HG03025 (cell line): ENCODE measurements around the gene FAM219A.
"Not testable (repeated sequence)": the region's sequence is repeated elsewhere in the genome, so short reads cannot be mapped to it uniquely, and the experiment has no call there.

ENCODE experiments used
- ATAC-seq: cut with Tn5 transposase; IDR thresholded peaks from one replicate; pipeline ENCODE4 v1.9.1; 2021; ENCODE audit warnings: mild to moderate bottlenecking, moderate library complexity; ENCODE audit not compliant: unreplicated experiment, low FRiP score

The FAM219A gene

DNA sequence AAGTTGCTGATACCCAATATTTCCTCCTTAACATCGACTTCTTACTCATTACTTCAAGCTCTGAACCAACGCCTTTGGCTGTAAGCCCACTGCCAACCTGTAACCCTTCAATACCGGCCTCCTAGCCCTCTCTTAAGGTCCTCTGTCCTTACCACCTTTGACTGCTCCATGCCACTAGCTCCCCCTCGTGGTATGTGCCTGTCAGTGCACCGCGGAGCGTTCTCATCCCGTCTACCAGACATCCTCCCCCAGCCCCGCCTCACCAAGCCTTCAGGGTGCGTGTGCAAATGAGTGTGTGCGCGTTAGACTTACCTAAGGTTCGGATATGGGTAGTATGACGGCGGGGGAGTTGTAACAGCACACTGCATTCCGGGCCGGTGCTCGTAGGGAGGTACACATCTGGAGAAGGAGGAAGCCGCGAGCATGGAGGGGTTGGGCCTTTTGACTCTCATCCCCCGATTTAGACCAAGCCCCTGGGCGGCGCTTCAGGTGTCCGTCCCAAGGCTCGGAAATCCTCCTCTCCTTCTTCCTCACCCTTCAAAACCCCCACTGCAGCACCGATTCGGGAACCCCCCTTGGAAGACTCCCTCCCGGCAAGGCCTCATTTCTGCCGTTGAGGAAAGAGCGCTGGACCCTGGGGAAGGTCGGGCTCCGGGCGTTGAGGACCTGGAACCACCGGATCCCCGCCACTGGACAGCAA, 78.9 kb downstream of the FAM219A start:
- no peak for ATAC-seq

DNA sequence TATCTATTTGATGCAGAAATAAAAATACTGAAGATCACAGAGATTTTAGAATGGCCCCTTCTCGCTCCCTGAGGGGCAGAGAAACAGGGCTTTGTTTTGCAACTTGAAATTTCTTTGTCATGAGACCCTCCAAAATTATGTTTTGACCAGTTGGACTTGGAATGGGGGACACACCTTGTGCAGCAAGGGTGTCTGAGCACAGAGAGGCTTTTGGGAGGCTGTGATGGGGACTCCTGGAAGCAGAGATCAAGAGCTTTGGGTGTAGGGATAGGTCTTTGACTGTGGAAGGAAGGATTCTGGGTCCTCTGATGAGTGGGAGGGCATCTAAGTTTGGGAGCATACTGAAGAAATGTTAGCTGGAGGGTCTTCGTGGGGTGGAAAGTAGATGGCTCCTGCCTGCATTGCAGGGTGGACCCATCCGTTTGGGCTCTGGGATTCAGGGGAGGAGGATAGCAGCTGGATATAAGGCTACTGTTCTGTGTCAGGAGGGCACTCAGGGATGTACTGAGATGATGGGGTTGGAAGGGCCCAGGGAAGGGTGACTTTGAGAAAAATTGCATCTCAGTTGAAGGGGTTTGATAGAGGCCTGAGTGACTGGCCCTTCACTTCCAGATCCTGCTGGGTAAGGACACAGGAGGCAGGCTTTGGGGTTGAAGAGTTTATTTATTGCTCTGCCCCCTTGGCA, 79.9 kb downstream of the FAM219A start:
- ATAC-seq, result no peak

DNA sequence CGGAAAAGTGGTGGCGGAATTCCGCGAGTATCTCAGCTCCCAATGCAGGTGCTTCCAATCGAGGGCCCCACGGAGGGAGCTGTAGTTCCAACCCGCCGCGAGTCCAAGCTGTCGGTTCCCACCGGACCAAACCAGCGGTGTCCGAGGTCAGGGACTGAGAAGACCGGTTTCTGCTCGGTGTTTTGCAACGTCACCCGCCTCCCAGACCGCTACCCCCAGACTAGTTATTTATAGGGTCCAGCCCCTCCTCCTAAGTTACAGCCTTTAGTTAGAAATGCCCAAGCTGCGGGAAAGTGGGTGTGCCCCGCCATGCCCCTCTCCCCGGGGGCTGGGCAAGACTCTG, 81.0 kb downstream of the FAM219A start:
- ATAC-seq, result no peak

DNA sequence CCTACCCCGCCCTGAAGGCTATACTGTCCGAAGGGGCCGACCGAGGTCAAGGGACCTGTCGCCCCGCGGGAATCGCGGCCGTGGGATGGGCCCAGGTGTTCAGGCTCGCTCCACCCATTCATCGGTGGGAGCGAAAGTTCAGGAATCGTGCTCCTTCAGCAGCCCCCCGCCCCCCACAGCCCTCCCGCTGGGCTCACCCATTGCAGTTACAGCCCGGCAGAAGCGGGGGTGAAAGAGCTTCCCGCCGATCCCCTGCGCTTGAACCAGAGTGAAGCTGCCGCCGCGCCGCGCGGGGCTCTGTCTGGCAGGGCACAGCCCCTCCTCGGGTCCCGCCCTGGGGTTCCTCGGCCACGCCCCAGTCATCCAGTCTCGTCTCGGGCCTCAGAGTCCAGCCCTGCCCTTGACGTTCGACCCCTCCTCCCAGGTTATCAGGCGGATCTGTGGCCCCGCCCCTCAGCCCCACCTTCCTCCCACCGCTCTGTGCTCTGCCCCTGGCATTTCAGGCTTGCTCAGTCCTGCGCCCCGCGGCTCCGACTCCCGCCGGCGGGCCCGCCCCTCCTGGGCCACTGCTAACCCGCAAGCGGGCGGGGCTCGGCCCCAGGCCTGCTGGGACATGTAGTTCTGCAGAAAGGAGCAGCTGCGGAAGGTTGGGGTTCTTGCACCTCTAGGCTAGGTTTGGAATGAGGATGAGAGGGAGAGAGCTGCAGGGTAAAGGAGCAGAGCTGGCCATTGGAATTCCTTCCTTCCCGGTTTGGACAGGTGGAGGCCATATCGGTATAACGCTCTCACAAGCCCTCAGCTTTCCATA, 81.6 kb downstream of the FAM219A start, which contains the start of gene MYORG:
Gene MYORG (minus strand): TSS at position 303 of the 808 bp plus-strand sequence. CDS start 3,955 bp downstream, outside the sequence.
- peak; percentile 87 for ATAC-seq

DNA sequence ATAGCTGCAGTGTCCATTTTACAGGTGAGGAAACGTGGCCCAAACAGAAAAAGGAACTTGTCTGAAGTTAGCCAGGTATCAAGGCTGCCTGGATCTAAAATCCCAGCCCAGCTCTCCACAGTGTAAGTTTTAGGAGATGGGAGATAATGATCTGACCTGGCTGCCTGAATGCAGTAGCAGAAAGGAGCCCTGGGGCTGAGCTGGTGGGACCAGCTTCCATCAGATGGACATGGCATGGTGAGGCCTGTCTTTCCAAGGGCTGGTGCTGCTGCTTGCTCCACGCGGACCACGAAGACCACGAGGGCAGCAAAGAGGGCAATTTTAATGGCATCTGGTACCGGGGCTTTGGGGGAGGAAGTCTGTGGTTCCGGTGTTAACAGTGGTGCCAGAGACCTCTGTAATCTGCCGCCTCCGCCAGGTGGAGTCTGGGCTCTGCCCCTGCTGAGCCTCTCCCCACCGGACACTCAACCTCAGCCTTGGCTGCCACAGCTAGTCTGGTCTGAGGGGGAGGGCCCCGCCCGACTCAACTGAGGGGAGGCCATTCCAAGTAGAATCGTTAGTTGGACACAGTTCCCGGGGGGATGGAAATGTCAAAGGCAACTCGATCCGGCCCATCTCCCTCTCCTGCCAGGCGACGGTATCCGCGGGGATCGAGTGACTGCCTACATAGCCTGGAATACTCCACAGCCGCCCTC, 82.3 kb downstream of the FAM219A start:
- no peak for ATAC-seq

DNA sequence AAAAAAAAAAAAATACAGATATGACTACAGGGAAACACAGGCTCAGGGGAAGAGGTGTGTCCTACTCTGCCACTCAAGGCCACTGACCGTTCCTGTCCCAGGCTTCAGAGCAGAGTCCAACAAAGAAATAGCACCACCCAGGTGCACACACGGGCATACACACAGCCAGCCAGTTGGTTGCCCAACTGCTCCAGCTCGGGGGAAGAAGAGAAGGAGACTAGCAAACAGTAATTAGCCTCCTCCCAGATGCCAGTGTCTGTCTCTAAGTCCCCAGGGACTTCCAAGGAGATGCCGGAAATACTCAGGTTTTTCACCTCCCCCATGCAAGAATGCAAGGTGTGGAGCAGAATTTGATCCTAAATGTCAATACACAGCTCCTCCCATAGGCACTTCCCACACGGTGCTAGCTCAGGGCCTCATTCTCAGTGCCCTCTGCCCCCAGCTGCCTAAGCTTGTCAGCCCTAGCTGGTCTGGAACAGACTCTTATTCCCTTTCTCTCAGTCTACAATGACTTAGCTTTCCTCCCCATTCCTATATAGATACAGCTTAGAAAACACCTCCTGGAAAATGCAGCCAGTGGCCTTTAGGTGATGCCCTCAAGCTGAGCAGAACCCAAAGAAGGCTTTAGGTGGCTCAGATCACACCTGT, 83.3 kb downstream of the FAM219A start:
- no peak for ATAC-seq

DNA sequence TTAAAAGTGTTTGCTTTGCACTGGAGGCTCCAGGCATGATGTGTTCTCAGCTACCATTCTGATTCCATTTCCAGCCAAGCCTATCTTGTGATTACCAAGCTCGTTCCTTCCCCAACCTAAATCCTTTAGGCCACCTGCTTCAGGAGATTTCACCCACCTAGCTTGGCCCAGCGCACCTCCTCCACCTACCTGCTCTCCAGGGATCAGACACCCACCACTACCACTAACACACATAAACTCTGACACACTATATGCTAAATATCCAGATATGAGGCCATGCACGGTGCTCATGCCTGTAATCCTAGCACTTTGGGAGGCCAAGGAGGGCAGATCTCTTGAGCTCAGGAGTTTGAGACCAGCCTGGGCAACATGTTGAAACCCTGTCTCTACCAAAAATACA, 84.0 kb downstream of the FAM219A start:
- no peak for ATAC-seq

DNA sequence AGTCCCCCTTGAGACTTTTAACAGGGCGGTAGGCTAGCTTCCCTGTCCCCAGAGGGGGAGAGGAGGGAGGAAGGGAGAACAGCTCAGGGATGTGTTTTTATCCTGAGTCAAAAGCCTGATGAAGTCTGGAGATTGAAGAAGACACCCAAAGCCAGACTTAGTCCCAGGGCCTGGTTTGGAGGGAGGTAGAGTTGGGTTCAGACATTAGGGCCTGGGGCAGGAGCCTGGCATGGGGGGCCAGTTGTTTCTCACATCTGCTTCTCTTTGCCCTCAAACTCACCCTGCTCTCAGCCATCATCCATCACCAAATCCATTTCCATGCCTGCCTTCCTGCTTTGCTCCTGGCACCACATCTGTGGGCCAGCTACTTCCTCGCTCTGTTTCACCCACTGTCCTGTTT, 84.6 kb downstream of the FAM219A start:
- no peak for ATAC-seq

DNA sequence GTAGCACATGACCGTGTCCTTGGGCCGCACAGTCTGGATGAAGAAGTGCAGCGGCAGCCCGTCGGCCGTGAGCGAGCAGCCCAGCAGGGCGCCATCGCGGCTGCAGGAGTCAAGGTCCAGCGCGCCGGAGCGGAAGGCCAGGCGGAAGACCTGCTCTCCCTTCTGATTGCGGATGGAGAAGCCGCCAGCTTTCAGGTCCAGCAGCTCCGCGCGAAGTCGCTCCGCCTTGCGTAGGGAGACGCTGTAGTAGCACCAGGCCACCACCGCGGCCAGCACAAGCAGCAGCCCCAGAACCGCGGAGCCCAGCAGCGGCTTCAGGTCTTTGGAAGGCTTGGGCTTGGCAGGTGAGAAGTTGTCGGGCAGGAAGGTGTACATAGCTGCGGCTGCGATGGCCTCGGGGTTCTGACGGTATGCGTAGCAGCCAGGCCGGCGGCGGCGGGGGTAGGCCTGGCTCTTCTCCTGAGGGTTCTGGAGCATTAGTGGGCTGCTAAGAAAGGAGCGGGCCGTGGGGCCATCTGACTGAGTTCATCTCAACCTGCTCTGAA, 85.8 kb downstream of the FAM219A start:
- ATAC-seq, result no peak

DNA sequence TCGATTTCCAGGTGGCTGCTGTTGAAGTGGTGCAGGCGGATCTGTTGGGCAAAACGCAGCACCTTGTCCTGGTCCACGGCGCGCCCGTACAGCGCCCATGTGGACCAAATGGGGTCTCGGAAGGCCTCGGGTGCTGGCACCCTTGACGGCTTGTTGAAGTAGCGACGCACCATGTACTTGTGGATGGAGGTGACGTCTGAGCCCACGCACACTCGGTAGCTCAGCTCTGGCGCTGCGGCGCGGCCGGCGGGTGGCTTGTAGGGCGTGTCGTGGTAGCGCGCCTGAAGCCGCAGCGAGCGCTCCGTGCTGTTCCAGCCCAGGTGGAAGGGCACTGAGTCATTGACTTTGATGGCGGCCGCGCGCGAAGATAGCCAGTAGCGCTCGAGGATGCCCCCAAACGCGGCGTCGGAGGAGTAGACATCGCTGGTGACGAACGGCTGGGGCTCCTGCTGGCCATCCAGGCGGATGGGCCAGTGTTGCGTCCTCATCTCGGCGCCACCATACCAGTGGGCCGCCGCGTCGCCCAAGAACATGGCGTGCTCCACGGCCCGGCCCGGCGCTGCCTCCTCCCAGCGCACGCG, 86.4 kb downstream of the FAM219A start:
- ATAC-seq, result no peak

DNA sequence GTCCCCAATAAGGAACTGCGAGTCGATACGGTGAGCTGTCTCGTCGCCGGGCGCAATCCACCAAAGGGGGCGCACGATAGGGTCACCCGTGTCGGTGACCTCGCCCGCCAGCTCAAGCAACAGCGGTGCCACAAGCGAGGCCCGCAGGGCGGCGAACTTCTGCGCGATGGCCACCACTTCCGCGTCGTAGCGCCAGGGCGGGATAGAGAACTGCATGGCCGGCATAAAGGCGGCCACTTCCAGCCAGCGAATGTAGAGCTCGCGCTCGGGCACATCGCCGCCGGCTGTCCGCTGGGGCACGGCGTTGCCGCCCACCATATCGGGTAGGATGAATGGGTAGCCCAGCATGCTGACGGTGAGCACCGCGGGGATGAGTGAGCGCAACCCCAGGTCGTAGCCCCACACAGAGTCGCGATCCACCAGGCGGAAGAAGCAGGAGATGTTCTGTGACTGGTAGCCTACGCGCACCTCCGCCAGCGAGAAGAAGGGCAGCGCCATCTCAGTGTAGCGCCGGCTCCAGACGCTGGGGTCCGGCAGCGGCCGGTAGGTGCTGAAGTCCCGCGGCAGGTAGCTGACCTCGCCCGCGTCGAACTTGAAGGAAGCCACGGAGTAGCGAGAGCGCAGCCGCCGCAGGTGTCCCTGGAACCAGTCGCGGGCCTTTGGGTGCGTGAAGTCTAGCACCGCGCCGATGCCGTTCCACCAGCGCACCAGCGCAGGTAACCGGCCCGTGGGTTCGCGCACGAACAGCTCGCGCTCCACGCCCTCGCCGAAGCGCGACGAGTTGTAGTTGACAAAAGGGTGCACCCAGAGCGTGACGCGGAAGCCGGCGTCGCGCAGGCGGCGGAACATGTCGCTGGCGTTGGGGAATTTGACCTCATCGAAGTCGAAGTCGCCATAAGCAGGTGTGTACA, 87.1 kb downstream of the FAM219A start:
- ATAC-seq, result no peak

DNA sequence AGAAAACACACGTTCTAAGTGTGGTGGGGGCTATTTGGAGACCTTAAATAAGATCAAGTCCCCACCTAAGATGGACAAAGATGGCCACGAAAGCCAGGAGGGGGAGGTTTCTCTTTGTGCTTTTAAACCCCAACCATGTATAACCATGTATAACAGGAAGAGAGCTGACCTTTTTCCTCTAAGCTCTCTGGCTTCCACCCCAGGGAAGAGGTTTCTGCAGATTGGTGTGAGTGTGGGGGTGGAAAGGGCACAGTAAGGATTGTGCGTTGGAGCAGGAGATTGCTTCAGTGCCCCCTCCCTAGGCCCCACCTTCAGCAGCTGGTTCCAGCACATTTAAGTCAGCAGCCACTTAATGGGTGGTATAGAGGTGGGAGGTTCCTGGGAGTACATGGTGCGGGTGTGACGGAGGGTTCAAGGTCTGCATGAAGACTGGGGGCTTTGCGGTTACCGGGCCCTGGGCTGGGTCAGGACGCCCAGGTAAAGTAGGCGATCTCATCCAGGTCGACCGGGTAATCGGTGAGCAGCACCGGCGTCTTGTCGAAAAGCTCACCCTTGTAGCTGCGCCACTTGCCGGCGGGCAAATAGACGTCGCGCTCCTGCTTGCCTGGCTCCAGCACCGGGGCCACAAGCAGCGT, 87.9 kb downstream of the FAM219A start:
- no peak for ATAC-seq

DNA sequence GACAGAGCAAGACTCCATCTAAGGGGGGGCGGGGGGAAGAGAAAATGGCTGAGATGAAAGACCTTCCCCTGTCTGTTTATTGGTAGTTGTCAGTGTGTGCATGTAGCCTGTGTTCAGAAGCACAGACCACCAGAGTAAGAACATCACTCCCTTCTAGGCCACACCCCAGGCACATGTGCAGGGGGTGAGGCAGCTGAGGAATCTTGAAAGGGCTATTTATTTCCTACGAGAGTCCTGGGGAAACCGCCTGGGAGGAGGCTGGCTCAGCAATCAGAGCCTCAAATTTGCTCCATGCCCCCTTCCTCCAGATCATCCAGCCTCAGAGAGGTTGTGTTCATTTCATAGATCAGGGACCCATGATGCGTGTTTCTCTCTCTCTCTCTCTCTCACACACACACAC, 88.7 kb downstream of the FAM219A start:
- ATAC-seq, result no peak

DNA sequence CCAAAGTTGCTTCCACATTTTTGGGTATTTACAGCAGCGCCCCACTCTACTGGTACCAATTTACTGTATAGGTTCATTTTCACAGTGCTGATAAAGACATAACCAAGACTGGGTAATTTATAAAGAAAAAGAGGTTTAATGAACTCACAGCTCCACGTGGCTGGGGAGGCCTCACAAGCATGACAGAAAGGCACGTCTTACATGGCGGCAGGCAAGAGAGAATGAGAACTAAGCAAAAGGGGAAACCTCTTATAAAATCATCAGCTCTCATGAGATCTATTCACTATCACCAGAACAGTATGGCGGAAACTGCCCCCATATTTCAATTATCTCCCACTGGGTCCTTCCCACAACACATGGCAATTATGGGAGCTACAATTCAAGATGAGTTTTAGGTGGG, 89.6 kb downstream of the FAM219A start:
- ATAC-seq, result not testable (repeated sequence)

DNA sequence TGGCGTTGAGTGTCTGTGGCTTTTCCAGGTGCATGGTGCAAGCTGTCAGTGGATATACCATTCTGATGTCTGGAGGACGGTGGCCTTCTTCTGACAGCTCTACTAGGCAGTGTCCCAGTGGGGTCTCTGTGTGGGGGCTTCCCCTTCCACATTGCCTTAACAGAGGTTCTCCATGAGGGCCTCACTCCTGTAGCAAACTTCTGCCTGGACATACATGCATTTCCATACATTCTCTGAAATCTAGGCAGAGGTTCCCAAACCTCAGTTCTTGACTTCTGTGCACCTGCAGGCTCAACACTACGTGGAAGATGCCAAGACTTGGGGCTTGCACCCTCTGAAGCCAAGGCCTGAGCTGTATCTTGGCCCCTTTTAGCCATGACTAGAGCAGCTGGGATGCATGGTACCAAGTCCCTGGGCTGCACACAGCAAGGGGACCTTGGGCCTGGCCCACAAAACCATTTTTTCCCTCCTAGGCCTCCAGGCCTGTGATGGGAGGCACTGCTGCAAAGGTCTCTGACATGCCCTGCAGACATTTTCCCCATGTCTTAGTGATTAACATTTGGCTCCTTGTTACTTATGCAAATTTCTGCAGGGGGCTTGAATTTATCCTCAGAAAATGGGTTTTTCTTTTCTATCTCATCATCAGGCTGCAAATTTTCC, 90.5 kb downstream of the FAM219A start:
- not testable (repeated sequence) for ATAC-seq

DNA sequence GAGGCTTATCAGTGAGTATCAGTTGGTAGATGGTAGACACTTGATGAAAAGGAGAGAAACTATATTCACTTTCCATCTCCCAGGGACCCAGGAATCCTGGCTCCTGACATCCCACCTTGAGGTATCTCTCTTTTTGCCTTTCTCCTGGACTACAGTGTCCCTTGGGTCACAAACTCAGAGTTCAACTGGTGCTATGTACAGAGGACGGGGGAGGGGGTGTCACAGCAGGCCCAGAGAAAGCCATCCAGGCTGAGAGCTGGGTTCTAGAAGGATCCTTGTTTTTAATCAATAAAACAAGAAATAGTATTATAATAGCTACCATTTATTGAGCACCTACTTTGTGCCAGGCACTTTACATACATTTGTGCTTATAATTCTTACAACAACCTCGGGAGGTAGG, 92.0 kb downstream of the FAM219A start:
- no peak for ATAC-seq

DNA sequence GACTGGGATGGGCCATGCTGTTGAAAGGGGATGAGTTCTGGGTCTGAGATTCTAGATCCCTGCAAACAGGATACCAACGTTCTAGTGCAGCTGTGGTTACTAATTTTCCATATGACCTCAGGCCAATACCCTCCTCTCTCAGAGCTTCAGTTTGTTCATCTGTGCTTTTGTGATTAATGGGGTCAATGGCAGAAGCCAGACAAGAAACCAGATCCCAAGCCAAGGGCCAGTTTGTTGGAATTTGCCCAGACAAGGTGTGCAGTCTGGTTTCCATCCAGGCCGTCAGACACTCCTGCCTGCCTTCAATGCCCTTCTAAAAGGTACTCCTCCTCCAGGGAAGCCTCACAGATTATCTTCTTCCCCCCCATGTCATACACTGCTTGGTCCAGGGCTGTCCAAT, 93.1 kb downstream of the FAM219A start:
- no peak for ATAC-seq
